Activated T-helper 2 cell treated with anti-CD3 and anti-CD28 coated beads, Interferon-gamma antibody, Interleukin-2, Interleukin-4, amounts not matched to agents 10 μg/mL and 5 μg/mL and 100 μg/mL, durations not matched to agents 14 hours and 24 hours and 36 hours (primary cell): Measurements from ENCODE around the gene COL21A1. TPM values are rescaled to one million over a fixed set of nuclear protein-coding genes. Genes with fewer than 3 reads are reported as not detected.

Experiments
- DNase-seq: peaks from one replicate; pipeline ENCODE4 v3.0.0; 2021; ENCODE audit warnings: low spot score
- H3K27ac Mint-ChIP-seq: one replicate; pipeline ENCODE4 v1.8.0; 2021; ENCODE audit warnings: mixed read lengths
- H3K27me3 Mint-ChIP-seq: one replicate; pipeline ENCODE4 v1.8.0; 2021; ENCODE audit warnings: low read depth, mixed read lengths
- H3K36me3 Mint-ChIP-seq: one replicate; pipeline ENCODE4 v1.8.0; 2021; ENCODE audit warnings: low read depth, mixed read lengths
- H3K4me1 Mint-ChIP-seq: one replicate; pipeline ENCODE4 v1.8.0; 2021; ENCODE audit warnings: low read depth, mixed read lengths
- H3K4me3 Mint-ChIP-seq: one replicate; pipeline ENCODE4 v1.8.0; 2021; ENCODE audit warnings: low read depth, mild to moderate bottlenecking, moderate library complexity, mixed read lengths
- H3K9me3 Mint-ChIP-seq: one replicate; pipeline ENCODE4 v1.8.0; 2021; ENCODE audit warnings: mixed read lengths
- intact Hi-C: fragments of 100-400 bp; cut with micrococcal nuclease; formaldehyde crosslinking; loops from one replicate; pipeline ENCODE4 v1.15.1; 2023
- total RNA-seq: library from RNA; stranded (reverse); gene quantifications from 2 replicates; pipeline ENCODE4 v1.2.3, GENCODE V29; 2022

The COL21A1 gene
- total RNA-seq, 1 donor from 2014 or later: not detected

GRCh38 chr6:56109149-56109548 lies 138.2 kb downstream of the COL21A1 start:
- Mint-ChIP-seq H3K36me3 (no peaks in the 10 kb centered on the region), H3K9me3 (peaks cover 10% of the 10 kb centered on the region), H3K27ac (no peak overlapping the region), H3K27me3 (no peaks in the 10 kb centered on the region), H3K4me3 (no peak overlapping the region), H3K4me1 (no peaks in the 10 kb centered on the region)
- intact Hi-C loops: no loop called here
- DNase-seq: no peak

GRCh38 chr6:56106231-56106630 lies 141.1 kb downstream of the COL21A1 start:
- H3K4me3 Mint-ChIP-seq: no peak overlapping the region
- H3K27ac Mint-ChIP-seq: no peak overlapping the region
- H3K27me3 Mint-ChIP-seq: no peaks in the 10 kb centered on the region
- no peaks in the 10 kb centered on the region for H3K4me1 Mint-ChIP-seq
- peaks cover 10% of the 10 kb centered on the region for H3K9me3 Mint-ChIP-seq
- no peak for DNase-seq
- intact Hi-C loops: no loop called here
- no peaks in the 10 kb centered on the region for H3K36me3 Mint-ChIP-seq

- DNase-seq: no peak
- intact Hi-C loops: no loop called here
- peaks cover 5% of the 10 kb centered on the region for H3K9me3 Mint-ChIP-seq
- H3K27me3 Mint-ChIP-seq: no peaks in the 10 kb centered on the region
- no peak overlapping the region for H3K27ac Mint-ChIP-seq
- H3K4me1 Mint-ChIP-seq: no peaks in the 10 kb centered on the region
- H3K36me3 Mint-ChIP-seq: no peaks in the 10 kb centered on the region
- H3K4me3 Mint-ChIP-seq: no peak overlapping the region
These were observed 142.8 kb downstream of the COL21A1 start for GRCh38 chr6:56104591-56104990.

- Mint-ChIP-seq H3K4me1 (no peaks in the 10 kb centered on the region), H3K4me3 (no peak overlapping the region), H3K27me3 (no peaks in the 10 kb centered on the region), H3K36me3 (no peaks in the 10 kb centered on the region), H3K27ac (no peak overlapping the region), H3K9me3 (peaks cover 5% of the 10 kb centered on the region)
- no peak for DNase-seq
- intact Hi-C loops: no loop called here
These were observed 145.2 kb downstream of the COL21A1 start for GRCh38 chr6:56102216-56102615.

GRCh38 chr6:56101141-56101553 lies 146.2 kb downstream of the COL21A1 start:
- H3K4me1 Mint-ChIP-seq: no peaks in the 10 kb centered on the region
- no peak overlapping the region for H3K4me3 Mint-ChIP-seq
- intact Hi-C loops: no loop called here
- H3K27ac Mint-ChIP-seq: no peak overlapping the region
- DNase-seq: no peak
- no peaks in the 10 kb centered on the region for H3K36me3 Mint-ChIP-seq
- H3K27me3 Mint-ChIP-seq: no peaks in the 10 kb centered on the region
- H3K9me3 Mint-ChIP-seq: peaks cover 2% of the 10 kb centered on the region

GRCh38 chr6:56096946-56097621 lies 150.3 kb downstream of the COL21A1 start:
- H3K4me3 Mint-ChIP-seq: no peak overlapping the region

GRCh38 chr6:56096541-56096940 lies 150.8 kb downstream of the COL21A1 start:
- no peaks in the 10 kb centered on the region for H3K4me1 Mint-ChIP-seq
- H3K9me3 Mint-ChIP-seq: no peaks in the 10 kb centered on the region
- H3K27me3 Mint-ChIP-seq: no peaks in the 10 kb centered on the region
- DNase-seq: no peak
- H3K36me3 Mint-ChIP-seq: no peaks in the 10 kb centered on the region
- intact Hi-C loops: no loop called here
- no peak overlapping the region for H3K4me3 Mint-ChIP-seq
- H3K27ac Mint-ChIP-seq: no peak overlapping the region

More at GRCh38 chr6:56096946-56097621, 150.3 kb downstream of the COL21A1 start:
- Mint-ChIP-seq H3K4me1 (no peaks in the 10 kb centered on the region), H3K27ac (no peak overlapping the region), H3K9me3 (no peaks in the 10 kb centered on the region), H3K36me3 (no peaks in the 10 kb centered on the region), H3K27me3 (no peaks in the 10 kb centered on the region)
- DNase-seq: no peak
- intact Hi-C loops: no loop called here

GRCh38 chr6:56093776-56094175 lies 153.6 kb downstream of the COL21A1 start:
- no peak overlapping the region for H3K4me3 Mint-ChIP-seq

GRCh38 chr6:56091159-56091869 lies 156.1 kb downstream of the COL21A1 start:
- no peaks in the 10 kb centered on the region for H3K9me3 Mint-ChIP-seq
- no peak for DNase-seq
- no peaks in the 10 kb centered on the region for H3K4me1 Mint-ChIP-seq
- intact Hi-C loops: no loop called here
- no peaks in the 10 kb centered on the region for H3K36me3 Mint-ChIP-seq
- no peak overlapping the region for H3K4me3 Mint-ChIP-seq
- H3K27ac Mint-ChIP-seq: no peak overlapping the region
- no peaks in the 10 kb centered on the region for H3K27me3 Mint-ChIP-seq

More at GRCh38 chr6:56093776-56094175, 153.6 kb downstream of the COL21A1 start:
- Mint-ChIP-seq H3K36me3 (no peaks in the 10 kb centered on the region), H3K27ac (no peak overlapping the region), H3K27me3 (no peaks in the 10 kb centered on the region), H3K9me3 (no peaks in the 10 kb centered on the region), H3K4me1 (no peaks in the 10 kb centered on the region)
- no peak for DNase-seq
- intact Hi-C loops: no loop called here

- no peak overlapping the region for H3K27ac Mint-ChIP-seq
- no peak for DNase-seq
- no peak overlapping the region for H3K4me3 Mint-ChIP-seq
- no peaks in the 10 kb centered on the region for H3K36me3 Mint-ChIP-seq
- intact Hi-C loops: no loop called here
- no peaks in the 10 kb centered on the region for H3K27me3 Mint-ChIP-seq
- no peaks in the 10 kb centered on the region for H3K9me3 Mint-ChIP-seq
- H3K4me1 Mint-ChIP-seq: no peaks in the 10 kb centered on the region
These were observed 158.7 kb downstream of the COL21A1 start for GRCh38 chr6:56088641-56089040.

- no peak for DNase-seq
- intact Hi-C loops: no loop called here
- Mint-ChIP-seq H3K36me3 (no peaks in the 10 kb centered on the region), H3K9me3 (no peaks in the 10 kb centered on the region), H3K4me3 (no peak overlapping the region), H3K27me3 (no peaks in the 10 kb centered on the region), H3K4me1 (no peaks in the 10 kb centered on the region), H3K27ac (no peak overlapping the region)
These were observed 160.0 kb downstream of the COL21A1 start for GRCh38 chr6:56087421-56087820.

GRCh38 chr6:56079751-56080540 lies 167.4 kb downstream of the COL21A1 start:
- no peak for DNase-seq
- no peaks in the 10 kb centered on the region for H3K9me3 Mint-ChIP-seq
- no peak overlapping the region for H3K27ac Mint-ChIP-seq
- no peaks in the 10 kb centered on the region for H3K27me3 Mint-ChIP-seq
- H3K36me3 Mint-ChIP-seq: no peaks in the 10 kb centered on the region
- H3K4me1 Mint-ChIP-seq: no peaks in the 10 kb centered on the region
- intact Hi-C loops: no loop called here
- H3K4me3 Mint-ChIP-seq: no peak overlapping the region

- Mint-ChIP-seq H3K27me3 (no peaks in the 10 kb centered on the region), H3K4me1 (no peaks in the 10 kb centered on the region), H3K36me3 (no peaks in the 10 kb centered on the region), H3K4me3 (no peak overlapping the region), H3K9me3 (no peaks in the 10 kb centered on the region), H3K27ac (no peak overlapping the region)
- no peak for DNase-seq
- intact Hi-C loops: no loop called here
These were observed 171.3 kb downstream of the COL21A1 start for GRCh38 chr6:56076033-56076432.
